Measurements from ENCODE around the gene RPLP1. TPM values are rescaled to one million over a fixed set of nuclear protein-coding genes. Genes with fewer than 3 reads are reported as not detected.

The RPLP1 gene
- total RNA-seq, 2 donors from 2014 or later = 444 to 515 TPM

- Histone ChIP-seq H3K36me3 (no peaks in the 10 kb centered on the region), H3K9me3 (no peaks in the 10 kb centered on the region), H3K27ac (peak overlapping the region; percentile 90 to 91), H3K4me1 (ENCODE audit: control insufficient read depth in 1 of 2, low read depth in 2 of 2) (peaks cover 7 to 44% of the 10 kb centered on the region in 2 donors), H3K27me3 (replicated peaks; ENCODE audit: insufficient read depth) (no peaks in the 10 kb centered on the region), H3K4me3 (peak overlapping the region; percentile 89)
- DNase-seq (ENCODE audit: low spot score) = no peak
- ATAC-seq (ENCODE audit: insufficient number of reproducible peaks, low FRiP score, low read depth) = no peak
- TF ChIP-seq CTCF (IDR thresholded peaks at IDR 0.05) = no peak
Observed at GRCh38 chr15:69415381-69415780, 37.2 kb upstream of the RPLP1 start.

GRCh38 chr15:69417581-69417980 lies 35.0 kb upstream of the RPLP1 start:
- Histone ChIP-seq H3K27me3 (replicated peaks; ENCODE audit: insufficient read depth) (no peaks in the 10 kb centered on the region), H3K4me3 (no peak overlapping the region), H3K4me1 (ENCODE audit: control insufficient read depth in 1 of 2, low read depth in 2 of 2) (peaks cover 7 to 22% of the 10 kb centered on the region in 2 donors), H3K27ac (no peak overlapping the region), H3K36me3 (no peaks in the 10 kb centered on the region), H3K9me3 (no peaks in the 10 kb centered on the region)
- ATAC-seq (ENCODE audit: insufficient number of reproducible peaks, low FRiP score, low read depth) (no peak), DNase-seq (ENCODE audit: low spot score) (no peak)
- TF ChIP-seq CTCF (IDR thresholded peaks at IDR 0.05) = no peak

- Histone ChIP-seq H3K27me3 (replicated peaks; ENCODE audit: insufficient read depth) (no peaks in the 10 kb centered on the region), H3K4me3 (no peak overlapping the region), H3K4me1 (ENCODE audit: control insufficient read depth in 1 of 2, low read depth in 2 of 2) (no peaks in the 10 kb centered on the region), H3K27ac (no peak overlapping the region), H3K36me3 (no peaks in the 10 kb centered on the region), H3K9me3 (no peaks in the 10 kb centered on the region)
- no peak for TF ChIP-seq CTCF (IDR thresholded peaks at IDR 0.05)
- ATAC-seq (ENCODE audit: insufficient number of reproducible peaks, low FRiP score, low read depth) = no peak
- DNase-seq (ENCODE audit: low spot score) = no peak
Observed at GRCh38 chr15:69421498-69421897, 31.1 kb upstream of the RPLP1 start.

- TF ChIP-seq CTCF (IDR thresholded peaks at IDR 0.05) = no peak
- ATAC-seq (ENCODE audit: insufficient number of reproducible peaks, low FRiP score, low read depth) (no peak), DNase-seq (ENCODE audit: low spot score) (no peak)
- no peak overlapping the region for H3K27ac ChIP-seq
- H3K4me1 ChIP-seq (ENCODE audit: control insufficient read depth in 1 of 2, low read depth in 2 of 2) = no peaks in the 10 kb centered on the region
- H3K27me3 ChIP-seq (replicated peaks; ENCODE audit: insufficient read depth) = no peaks in the 10 kb centered on the region
- H3K9me3 ChIP-seq = no peaks in the 10 kb centered on the region
- no peaks in the 10 kb centered on the region for H3K36me3 ChIP-seq
- no peak overlapping the region for H3K4me3 ChIP-seq
Observed at GRCh38 chr15:69422336-69422895, 30.2 kb upstream of the RPLP1 start.

GRCh38 chr15:69424001-69424400 lies 28.6 kb upstream of the RPLP1 start:
- no peak overlapping the region for H3K4me3 ChIP-seq
- DNase-seq (ENCODE audit: low spot score) (no peak), ATAC-seq (ENCODE audit: insufficient number of reproducible peaks, low FRiP score, low read depth) (no peak)
- no peaks in the 10 kb centered on the region for H3K27me3 ChIP-seq (replicated peaks; ENCODE audit: insufficient read depth)
- H3K9me3 ChIP-seq = no peaks in the 10 kb centered on the region
- no peaks in the 10 kb centered on the region for H3K4me1 ChIP-seq (ENCODE audit: control insufficient read depth in 1 of 2, low read depth in 2 of 2)
- H3K27ac ChIP-seq = no peak overlapping the region
- TF ChIP-seq CTCF (IDR thresholded peaks at IDR 0.05) = no peak
- no peaks in the 10 kb centered on the region for H3K36me3 ChIP-seq

Measured in thoracic aorta (tissue), 2 donors.